CD4-positive, alpha-beta T cell treated with Interleukin-12 subunit alpha and Interleukin-12 subunit beta, for 1 hour (primary cell): ENCODE results near the gene LMO2.

ENCODE experiments used
- DNase-seq: peaks from one replicate; pipeline ENCODE4 v3.0.0-alpha.2; 2020

Gene LMO2

GRCh38 chr11:33885338-33886005, 6.4 kb downstream of the LMO2 start:
- DNase-seq, result no peak

GRCh38 chr11:33884601-33885000, 7.3 kb downstream of the LMO2 start:
- no peak for DNase-seq

GRCh38 chr11:33884035-33884434, 7.8 kb downstream of the LMO2 start:
- DNase-seq, result no peak

DNA sequence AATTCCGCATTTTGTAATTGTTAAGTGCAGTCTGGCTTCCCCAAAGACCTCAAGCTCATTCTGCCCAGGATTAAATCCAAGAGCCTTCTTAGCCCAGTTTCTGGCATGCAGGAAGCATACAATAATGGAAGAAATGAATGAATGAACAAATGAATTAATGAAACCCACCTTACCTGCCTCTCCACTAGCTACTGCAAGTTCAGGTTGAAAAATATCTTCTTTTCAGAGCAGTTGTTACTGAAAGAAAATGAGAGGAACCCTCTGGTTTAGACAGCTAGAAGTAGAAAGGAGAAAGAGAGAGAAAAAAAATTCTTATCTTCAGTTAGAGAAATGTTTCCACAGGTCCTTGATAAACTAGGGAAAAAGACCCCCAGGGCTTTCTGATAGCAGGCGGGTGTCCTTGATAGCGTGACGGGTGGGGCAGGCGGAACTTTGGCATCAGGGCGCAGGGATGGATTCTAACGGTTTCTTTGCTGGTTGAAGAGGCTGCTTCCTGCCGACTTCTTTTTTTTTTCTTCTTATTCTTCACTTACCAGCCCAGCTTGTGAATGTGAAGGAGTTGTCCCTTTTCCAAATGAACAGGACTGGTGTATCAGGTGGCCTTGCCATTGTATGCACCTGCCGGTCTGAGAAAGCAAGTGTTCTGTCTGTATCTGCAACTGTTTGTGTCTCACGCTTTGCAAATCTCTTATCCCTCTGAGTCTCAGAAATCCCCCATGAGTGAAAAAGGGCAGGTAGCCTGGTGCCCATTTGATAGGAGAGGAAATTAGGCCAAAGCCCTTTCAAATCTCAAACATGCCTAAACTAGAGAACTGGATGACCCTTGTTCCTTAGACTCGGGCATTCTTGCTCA, 10.0 kb downstream of the LMO2 start:
- DNase-seq, result no peak

DNA sequence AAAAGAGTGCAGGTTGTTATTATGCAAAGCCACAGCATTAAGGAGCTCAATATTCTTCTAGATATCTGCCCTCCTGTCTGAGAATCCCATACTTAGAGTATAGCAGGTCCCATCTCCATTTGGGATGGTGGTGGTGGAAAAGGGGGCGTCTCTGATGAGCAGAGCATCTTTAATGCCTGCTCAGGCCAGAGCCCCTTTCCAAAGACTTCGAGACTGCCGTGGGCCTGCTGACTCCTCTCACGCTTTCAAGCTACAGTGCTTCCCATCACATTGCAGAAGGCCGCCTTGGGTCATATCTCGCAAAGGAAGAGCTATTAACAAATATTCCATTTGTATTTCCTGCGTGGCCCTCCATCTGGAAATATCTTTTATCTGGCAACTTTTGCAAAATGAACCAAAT, 10.9 kb downstream of the LMO2 start:
- no peak for DNase-seq

- no peak for DNase-seq
These were observed 12.5 kb downstream of the LMO2 start for GRCh38 chr11:33879375-33879774.

DNA sequence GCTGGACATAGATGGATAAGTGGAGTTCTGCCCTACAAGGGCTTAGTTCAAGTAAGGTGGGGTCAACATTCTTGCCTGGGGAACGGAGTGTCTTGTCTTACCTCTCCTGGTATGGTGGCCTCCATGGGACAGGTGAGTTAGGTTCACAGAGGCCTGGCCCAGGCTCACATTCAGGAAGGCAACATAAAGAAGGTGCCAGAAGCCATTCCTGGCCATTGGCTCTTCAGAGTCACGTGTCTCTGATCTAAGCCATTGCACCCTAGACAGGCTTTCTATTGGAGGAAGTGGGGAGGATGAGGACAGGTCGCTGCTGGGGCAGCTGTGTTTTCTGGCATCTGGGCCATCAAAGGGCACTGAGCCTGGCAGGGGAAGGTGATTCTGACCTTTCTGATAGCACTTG, 14.8 kb downstream of the LMO2 start:
- DNase-seq, result no peak

DNA sequence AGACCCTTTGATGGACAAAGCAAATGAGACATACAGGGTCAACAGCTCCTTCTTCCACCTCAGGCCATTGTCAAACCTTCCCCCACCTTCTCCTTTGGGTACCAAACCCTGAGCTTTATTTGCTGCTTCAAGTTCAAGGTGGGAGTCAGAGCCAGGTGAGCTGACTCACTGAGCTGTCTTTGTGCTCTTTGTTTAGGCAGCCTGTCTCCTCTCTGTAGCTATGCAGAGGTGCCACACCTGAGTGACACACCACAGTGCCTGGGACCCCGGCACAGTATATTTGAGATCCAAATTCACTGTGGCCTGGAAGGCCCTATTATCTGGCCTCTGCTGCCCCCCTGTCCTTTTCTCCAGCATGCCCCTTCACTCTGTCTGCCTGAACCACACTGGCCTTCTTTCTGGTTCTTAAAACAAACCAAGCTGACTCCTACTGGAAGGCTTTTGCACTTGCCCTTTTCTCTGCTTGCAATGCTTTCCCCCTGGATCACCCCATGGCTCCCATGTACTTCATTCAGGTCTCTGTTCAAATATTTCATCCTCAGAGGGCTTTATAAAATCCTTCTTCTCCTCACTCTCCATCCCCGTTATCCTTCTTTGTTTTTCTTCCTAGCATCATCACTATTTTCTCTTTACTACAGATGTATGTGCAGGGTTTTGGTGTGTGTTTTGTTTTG, 16.1 kb downstream of the LMO2 start:
- no peak for DNase-seq

- DNase-seq, result no peak
These were observed 16.9 kb downstream of the LMO2 start for GRCh38 chr11:33874910-33875490.

DNA sequence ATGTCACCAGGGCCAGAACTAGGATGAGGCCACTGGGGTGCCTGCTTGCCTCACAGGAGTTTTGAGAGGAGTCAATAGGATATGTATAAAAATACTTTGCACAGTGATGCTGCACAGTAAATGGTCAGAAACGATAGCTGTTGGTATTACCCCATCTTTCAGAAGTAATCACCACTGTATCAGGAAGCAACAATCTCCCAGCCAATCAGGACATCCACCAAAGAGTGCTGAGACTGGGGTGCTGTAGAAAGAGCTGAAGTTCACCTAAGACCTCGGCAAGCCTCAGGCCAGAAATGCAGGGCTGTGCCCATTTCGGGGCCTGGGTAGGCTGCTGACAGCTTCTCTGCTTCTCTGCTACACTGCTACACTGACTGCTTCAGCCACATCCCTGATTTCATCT, 17.4 kb downstream of the LMO2 start:
- no peak for DNase-seq

DNA sequence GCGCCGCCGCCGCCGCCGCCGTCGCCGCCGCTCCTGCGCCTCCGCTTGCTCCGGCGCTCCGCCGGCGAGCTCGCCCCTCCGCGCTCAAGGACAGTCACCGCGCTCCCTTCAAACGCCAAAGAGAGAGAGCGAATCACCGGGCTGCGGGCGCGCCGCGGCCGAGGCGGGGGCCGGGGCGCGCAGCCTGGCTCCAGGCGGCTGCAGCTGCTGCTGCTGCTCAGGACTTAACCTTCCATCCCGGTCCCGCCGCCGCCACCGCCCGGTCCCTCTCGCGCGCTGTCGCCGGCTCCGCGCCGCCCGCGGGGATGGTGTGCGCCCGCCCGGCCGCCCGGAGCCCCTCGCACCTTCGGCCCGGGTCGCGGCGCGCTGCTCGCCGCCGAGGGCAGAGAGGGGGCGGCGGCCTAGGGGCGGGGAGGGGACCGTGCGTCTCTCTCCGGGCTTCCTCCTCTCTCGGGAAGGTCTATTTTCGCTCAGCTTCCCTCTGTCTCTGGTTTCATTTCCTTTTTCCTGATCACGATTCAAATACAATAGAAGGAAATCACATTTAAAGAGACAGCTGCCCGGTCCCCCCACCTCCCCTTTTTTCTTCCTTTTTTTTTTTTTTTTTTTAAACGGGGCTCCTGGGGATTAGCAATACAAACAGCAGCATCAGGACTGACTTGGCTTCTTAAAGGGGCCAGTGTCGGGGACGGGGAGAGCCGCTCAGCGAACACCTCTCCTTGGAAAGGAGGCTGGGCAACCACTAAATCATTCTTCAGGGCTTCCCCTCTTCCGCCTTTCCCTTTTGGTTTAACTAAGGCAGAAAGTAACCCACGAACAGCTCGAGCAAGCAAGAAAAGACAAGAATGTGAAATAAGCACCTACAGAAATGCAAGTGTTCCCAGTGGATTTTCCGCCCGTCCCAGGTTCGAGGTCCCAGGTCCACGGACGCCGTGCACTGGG, 22.1 kb downstream of the LMO2 start:
- DNase-seq, result peak; percentile 21

GRCh38 chr11:33868647-33869461, 23.0 kb downstream of the LMO2 start:
- no peak for DNase-seq

DNA sequence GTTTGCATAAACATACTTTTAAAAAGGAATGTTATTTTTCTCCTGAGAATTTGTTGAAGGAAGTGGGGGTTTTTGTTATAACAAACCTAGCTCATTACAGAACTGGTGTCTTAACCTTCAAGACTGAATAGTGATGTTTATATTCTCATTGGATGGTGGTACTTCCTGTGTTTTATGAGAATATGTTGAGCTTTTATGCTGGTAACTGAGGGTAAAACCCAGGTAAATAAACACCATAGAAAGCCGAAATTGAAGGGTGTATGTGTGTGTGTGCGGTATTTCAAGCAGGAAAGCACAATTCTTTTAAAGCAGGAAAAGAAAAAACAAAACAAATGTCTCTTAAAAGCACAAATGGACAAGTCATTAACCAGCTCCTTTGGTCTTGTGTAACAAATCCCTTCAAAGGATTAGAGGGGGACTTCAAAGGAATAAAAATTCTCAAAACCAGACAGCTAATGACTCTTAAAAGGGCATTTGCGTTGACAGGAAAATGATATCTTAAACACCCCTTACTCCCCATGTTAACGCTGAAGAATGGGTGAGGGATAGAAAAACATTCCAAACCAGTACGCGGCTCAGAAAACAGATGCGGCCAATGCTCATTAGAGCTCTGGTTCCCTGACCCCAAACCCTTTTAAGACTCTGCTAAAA, 23.8 kb downstream of the LMO2 start:
- DNase-seq, result no peak

DNA sequence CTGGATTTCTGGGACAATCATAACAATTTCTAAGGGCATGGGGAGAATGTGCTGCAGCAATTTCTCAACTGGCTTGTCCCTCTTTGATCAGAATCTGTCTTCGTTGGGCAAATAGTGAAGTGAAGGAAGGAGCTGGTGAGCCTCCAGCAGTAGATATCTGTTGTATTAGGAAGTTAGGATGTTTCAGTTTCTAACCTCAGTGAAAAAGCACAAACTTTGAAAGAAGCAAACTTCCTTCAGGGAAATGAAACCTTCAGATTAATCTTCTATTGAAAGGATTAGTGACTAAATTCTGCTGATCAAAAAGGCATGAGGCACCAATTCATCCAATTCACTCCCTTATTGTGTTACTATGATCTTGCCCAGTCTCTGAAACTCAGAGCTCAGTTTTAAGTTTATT, 24.3 kb downstream of the LMO2 start:
- DNase-seq, result no peak

DNA sequence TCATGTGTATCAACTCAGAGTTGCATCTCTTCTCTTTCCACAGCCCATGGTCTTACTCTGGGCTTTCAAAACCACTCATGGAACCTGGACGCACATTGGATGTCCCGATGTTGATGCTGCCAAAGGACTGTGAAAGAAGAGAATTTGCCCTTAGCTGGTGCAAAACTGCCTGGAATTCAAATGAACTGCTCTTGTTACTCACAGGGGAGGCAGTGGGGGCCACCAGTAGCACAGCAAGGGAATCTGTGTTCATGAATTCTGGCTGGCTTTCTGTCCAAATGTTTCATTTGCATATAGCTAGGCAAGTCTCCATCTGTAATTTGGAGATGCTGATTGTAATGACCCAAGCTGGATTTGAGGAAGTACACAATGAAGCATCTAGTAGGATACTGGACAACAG, 24.9 kb downstream of the LMO2 start:
- DNase-seq, result no peak

DNA sequence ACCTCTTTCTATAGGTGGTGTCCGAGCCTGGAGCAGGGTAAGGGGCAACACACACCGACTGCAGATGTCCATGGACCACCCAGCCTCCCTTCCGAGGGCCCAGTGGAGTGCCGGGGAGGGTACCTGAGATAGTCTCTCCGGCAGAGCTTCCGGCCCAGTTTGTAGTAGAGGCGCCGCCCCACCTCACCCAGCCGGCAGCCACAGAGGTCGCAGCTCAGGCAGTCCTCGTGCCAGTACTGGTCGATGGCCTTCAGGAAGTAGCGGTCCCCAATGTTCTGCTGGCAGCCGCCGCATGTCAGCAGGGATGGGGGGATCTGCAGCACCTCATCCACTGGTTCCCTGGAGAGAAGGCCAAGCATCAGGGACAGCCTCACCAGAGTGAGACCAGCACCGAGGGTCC, 27.4 kb downstream of the LMO2 start:
- DNase-seq, result no peak

DNA sequence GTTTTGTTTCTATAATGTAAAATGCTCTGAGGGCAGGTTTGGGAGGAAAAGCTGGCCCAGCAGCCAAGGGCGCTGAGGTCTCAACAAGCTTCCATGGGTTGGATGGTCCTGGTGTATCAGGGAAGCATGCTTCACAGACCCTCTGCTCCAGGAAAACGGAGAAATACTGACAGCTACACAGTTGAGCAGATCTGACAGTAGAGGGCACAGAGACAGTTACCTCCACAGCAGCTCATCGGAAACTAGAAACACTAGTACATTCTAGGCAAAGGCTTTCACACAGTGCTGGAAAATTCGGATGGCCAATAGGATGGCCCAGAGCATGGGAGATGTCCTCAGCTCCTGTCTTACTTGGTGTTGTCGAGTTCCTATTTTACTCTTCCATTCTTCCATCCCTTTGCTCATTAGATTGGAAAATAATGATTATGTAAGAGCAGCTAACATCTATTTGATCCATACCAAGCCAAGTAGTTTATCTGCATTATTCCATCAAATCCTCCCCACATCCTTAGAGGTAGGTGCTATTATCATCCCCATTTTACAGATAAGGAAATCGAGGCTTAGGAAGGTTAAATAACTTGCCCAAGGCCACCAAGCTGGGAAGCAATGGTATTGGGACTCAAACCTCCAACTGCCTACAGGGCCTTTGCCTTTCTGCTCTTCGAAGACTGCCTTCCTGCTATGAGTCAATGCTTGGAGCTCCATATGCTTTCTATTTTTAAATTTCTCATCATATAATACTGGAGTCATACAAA, 28.3 kb downstream of the LMO2 start:
- no peak for DNase-seq

DNA sequence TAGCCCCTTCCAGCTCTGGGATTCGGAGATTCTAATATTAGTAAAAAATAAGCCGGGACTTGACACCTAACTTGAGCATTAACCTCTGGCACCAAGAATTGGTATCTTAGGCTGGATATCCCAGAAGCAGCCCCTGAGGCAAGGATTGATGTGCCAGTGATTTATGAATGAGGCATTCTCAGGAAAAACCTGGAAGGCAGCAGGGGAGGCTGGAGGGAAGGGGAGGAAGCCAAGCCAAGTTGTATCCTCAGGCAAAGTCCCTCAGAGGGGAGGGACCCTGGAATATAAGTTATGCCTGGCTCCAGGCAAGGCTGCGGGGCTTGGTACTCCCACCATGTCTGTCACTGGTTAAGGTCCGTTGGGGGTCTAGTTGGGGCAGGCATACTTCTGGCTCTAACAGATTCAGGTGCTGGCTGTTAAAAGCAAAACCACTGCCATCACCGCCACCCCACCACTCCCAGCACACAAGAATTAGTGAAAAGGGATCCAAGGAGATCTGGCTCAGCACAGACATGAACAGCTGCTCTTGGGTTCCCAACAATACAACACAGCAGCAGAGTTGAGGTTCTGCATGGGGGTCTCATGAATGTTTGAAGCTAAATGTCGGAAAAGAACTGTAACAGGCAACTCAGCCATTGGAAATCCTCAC, 29.8 kb downstream of the LMO2 start:
- DNase-seq, result no peak

DNA sequence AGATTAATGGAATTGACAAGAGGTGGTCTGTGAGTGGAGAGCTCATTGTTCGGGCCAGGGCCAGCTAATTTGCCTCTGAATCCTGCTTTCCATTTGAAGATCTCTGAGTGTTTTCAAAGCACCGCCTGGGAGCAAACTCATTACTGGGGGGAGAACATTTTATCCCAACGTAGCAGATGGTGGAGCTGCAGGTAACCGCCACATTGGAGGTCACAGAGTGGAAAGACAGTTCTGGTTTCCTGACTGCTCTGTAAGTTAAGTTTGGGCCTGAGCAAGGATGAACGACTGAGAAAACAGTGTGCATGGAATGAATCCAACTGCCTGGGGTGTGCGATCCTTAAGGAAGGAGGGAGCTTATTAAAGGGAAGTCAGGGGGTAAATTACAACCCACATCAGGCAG, 30.5 kb downstream of the LMO2 start:
- no peak for DNase-seq

GRCh38 chr11:33860926-33861325, 30.9 kb downstream of the LMO2 start:
- DNase-seq, result no peak
